Skeletal muscle satellite cell (primary cell): ENCODE data around the gene KRTAP10-5.
"Not testable (repeated sequence)": the region's sequence is repeated elsewhere in the genome, so short reads cannot be mapped to it uniquely, and the experiment has no call there.

ENCODE experiments used
- H3K27me3 ChIP-seq: 2 replicates; pipeline ENCODE4 v1.7.0; 2013; ENCODE audit warnings: low read length; ENCODE audit not compliant: control insufficient read depth, insufficient read depth
- H3K36me3 ChIP-seq: 2 replicates; pipeline ENCODE4 v1.7.0; 2013; ENCODE audit warnings: mild to moderate bottlenecking, control low read depth, low read length; ENCODE audit not compliant: insufficient read depth
- H3K4me1 ChIP-seq: 2 replicates; pipeline ENCODE4 v1.7.0; 2013; ENCODE audit warnings: low read length; ENCODE audit not compliant: control insufficient read depth, insufficient read depth
- H3K4me2 ChIP-seq: 2 replicates; pipeline ENCODE4 v1.7.0; 2013; ENCODE audit warnings: mild to moderate bottlenecking, low read length
- H3K4me3 ChIP-seq: 2 replicates; pipeline ENCODE4 v1.7.0; 2013; ENCODE audit warnings: low read length
- H3K9ac ChIP-seq: 2 replicates; pipeline ENCODE4 v1.7.0; 2013; ENCODE audit warnings: mild to moderate bottlenecking, low read depth, low read length, moderate library complexity
- H3K9me3 ChIP-seq: replicated peaks from 2 replicates; pipeline ENCODE4 v1.7.0; 2013; ENCODE audit warnings: mild to moderate bottlenecking, control low read depth, low read length

Gene KRTAP10-5

GRCh38 chr21:44550807-44551206 is 29.6 kb downstream of the KRTAP10-5 start:
- Histone ChIP-seq H3K4me1 (no peaks in the 10 kb centered on the region), H3K4me3 (no peak overlapping the region), H3K9ac (no peak overlapping the region), H3K9me3 (no peaks in the 10 kb centered on the region), H3K4me2 (no peak overlapping the region), H3K36me3 (no peaks in the 10 kb centered on the region), H3K27me3 (peaks cover 65% of the 10 kb centered on the region)

- not testable (repeated sequence) for H3K9ac ChIP-seq, H3K9me3 ChIP-seq
- H3K27me3 ChIP-seq = peaks cover 61% of the 10 kb centered on the region
These were observed 30.1 kb downstream of the KRTAP10-5 start for GRCh38 chr21:44550285-44550684.

GRCh38 chr21:44549525-44550211 is 30.7 kb downstream of the KRTAP10-5 start:
- no peaks in the 10 kb centered on the region for H3K9me3 ChIP-seq
- no peak overlapping the region for H3K9ac ChIP-seq
- no peak overlapping the region for H3K4me3 ChIP-seq
- H3K27me3 ChIP-seq = peaks cover 56% of the 10 kb centered on the region
- no peaks in the 10 kb centered on the region for H3K4me1 ChIP-seq
- no peaks in the 10 kb centered on the region for H3K36me3 ChIP-seq
- no peak overlapping the region for H3K4me2 ChIP-seq

More at GRCh38 chr21:44550285-44550684, 30.1 kb downstream of the KRTAP10-5 start:
- not testable (repeated sequence) for H3K4me2 ChIP-seq, H3K36me3 ChIP-seq, H3K4me3 ChIP-seq, H3K4me1 ChIP-seq

- Histone ChIP-seq H3K4me2 (no peak overlapping the region), H3K4me1 (no peaks in the 10 kb centered on the region), H3K27me3 (peaks cover 49% of the 10 kb centered on the region), H3K9ac (no peak overlapping the region), H3K36me3 (no peaks in the 10 kb centered on the region), H3K4me3 (no peak overlapping the region), H3K9me3 (no peaks in the 10 kb centered on the region)
These were observed 31.5 kb downstream of the KRTAP10-5 start for GRCh38 chr21:44548922-44549321.

GRCh38 chr21:44548381-44548780 is 32.0 kb downstream of the KRTAP10-5 start:
- no peak overlapping the region for H3K9ac ChIP-seq

GRCh38 chr21:44547656-44548331 is 32.6 kb downstream of the KRTAP10-5 start:
- Histone ChIP-seq H3K4me1 (no peaks in the 10 kb centered on the region), H3K9me3 (no peaks in the 10 kb centered on the region), H3K9ac (no peak overlapping the region), H3K4me3 (no peak overlapping the region), H3K4me2 (no peak overlapping the region), H3K27me3 (peaks cover 42% of the 10 kb centered on the region), H3K36me3 (no peaks in the 10 kb centered on the region)

More at GRCh38 chr21:44548381-44548780, 32.0 kb downstream of the KRTAP10-5 start:
- no peaks in the 10 kb centered on the region for H3K4me1 ChIP-seq
- no peak overlapping the region for H3K4me2 ChIP-seq
- no peaks in the 10 kb centered on the region for H3K9me3 ChIP-seq
- no peaks in the 10 kb centered on the region for H3K36me3 ChIP-seq
- peaks cover 44% of the 10 kb centered on the region for H3K27me3 ChIP-seq
- H3K4me3 ChIP-seq = no peak overlapping the region

GRCh38 chr21:44544566-44544965 is 35.8 kb downstream of the KRTAP10-5 start:
- Histone ChIP-seq H3K36me3 (no peaks in the 10 kb centered on the region), H3K4me1 (no peaks in the 10 kb centered on the region), H3K9ac (no peak overlapping the region), H3K9me3 (no peaks in the 10 kb centered on the region), H3K4me3 (no peak overlapping the region), H3K4me2 (no peak overlapping the region), H3K27me3 (peaks cover 31% of the 10 kb centered on the region)

- no peak overlapping the region for H3K4me2 ChIP-seq
- H3K4me1 ChIP-seq = no peaks in the 10 kb centered on the region
- peaks cover 25% of the 10 kb centered on the region for H3K27me3 ChIP-seq
- H3K36me3 ChIP-seq = no peaks in the 10 kb centered on the region
- H3K9me3 ChIP-seq = no peaks in the 10 kb centered on the region
- no peak overlapping the region for H3K4me3 ChIP-seq
- H3K9ac ChIP-seq = no peak overlapping the region
These were observed 37.7 kb downstream of the KRTAP10-5 start for GRCh38 chr21:44542716-44543115.

- H3K4me3 ChIP-seq = no peak overlapping the region
- no peaks in the 10 kb centered on the region for H3K9me3 ChIP-seq
- no peak overlapping the region for H3K4me2 ChIP-seq
- no peaks in the 10 kb centered on the region for H3K4me1 ChIP-seq
- no peak overlapping the region for H3K9ac ChIP-seq
- peaks cover 33% of the 10 kb centered on the region for H3K27me3 ChIP-seq
- H3K36me3 ChIP-seq = no peaks in the 10 kb centered on the region
These were observed 39.6 kb downstream of the KRTAP10-5 start for GRCh38 chr21:44540741-44541288.

- Histone ChIP-seq H3K36me3 (no peaks in the 10 kb centered on the region), H3K4me2 (no peak within 1 kb of the TSS), H3K27me3 (peaks cover 34% of the 10 kb centered on the region), H3K4me3 (no peak within 1 kb of the TSS), H3K9ac (no peak within 1 kb of the TSS), H3K4me1 (no peaks in the 10 kb centered on the region), H3K9me3 (no peaks in the 10 kb centered on the region)
These were observed 40.3 kb downstream of the KRTAP10-5 start, which contains the start of gene KRTAP10-1 for GRCh38 chr21:44539991-44540666. TSS of gene KRTAP10-1 (minus strand) at chr21:44540195. CDS start at chr21:44540150, 45 bp downstream.

- no peaks in the 10 kb centered on the region for H3K9me3 ChIP-seq
- no peak overlapping the region for H3K4me2 ChIP-seq
- H3K27me3 ChIP-seq = peaks cover 34% of the 10 kb centered on the region
- H3K4me3 ChIP-seq = no peak overlapping the region
- H3K36me3 ChIP-seq = no peaks in the 10 kb centered on the region
- H3K9ac ChIP-seq = no peak overlapping the region
- no peaks in the 10 kb centered on the region for H3K4me1 ChIP-seq
These were observed 41.4 kb downstream of the KRTAP10-5 start for GRCh38 chr21:44539046-44539445.
